GM18499 (cell line): Measurements from ENCODE around the gene KMO.

Experiments used
- ATAC-seq: cut with Tn5 transposase; IDR thresholded peaks from one replicate; pipeline ENCODE4 v1.9.1; 2021; ENCODE audit warnings: moderate number of reproducible peaks; ENCODE audit not compliant: insufficient read depth, unreplicated experiment

The KMO gene

DNA sequence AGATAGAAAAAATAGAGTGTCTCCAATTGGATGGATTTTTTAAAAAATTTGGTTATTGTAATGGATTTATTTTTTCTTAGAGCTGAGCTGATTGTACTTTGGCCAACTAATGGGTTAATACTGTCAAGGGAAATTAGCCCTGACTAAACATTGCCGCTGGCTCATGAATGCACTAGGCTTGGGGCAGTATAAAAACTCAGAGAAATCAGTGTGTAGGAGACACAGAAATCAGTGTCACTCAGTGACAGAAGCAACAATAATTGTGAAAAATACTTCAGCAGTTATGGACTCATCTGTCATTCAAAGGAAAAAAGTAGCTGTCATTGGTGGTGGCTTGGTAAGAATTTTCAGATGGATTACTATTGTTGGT is at the start of gene KMO:
TSS of gene KMO (plus strand) at position 217 of the 370 bp plus-strand sequence. CDS start at position 284, 67 bp downstream.
- peak; percentile 23 for ATAC-seq

DNA sequence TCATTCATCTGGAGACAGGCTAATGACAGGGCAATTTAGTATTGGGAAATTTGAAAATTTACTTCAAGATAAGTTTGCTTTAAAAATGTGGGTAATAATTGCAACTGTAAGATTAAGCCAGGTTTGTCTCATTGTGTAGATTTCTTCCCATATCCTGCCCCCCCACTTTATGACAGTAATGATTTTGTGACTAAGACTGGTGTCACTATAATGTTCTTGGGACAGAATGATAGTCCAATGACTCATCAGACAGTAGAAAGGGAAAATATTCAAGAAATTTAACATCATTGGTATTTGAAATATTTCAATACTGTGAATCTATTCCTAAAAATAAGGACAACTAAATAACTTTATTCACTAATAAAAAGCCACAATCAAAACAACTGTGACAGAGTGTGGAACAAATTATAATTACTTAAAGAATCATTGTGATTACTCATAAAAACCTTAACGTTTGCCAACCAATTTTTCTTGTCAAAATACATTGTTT is 49.4 kb upstream of the KMO start:
- ATAC-seq, result no peak

DNA sequence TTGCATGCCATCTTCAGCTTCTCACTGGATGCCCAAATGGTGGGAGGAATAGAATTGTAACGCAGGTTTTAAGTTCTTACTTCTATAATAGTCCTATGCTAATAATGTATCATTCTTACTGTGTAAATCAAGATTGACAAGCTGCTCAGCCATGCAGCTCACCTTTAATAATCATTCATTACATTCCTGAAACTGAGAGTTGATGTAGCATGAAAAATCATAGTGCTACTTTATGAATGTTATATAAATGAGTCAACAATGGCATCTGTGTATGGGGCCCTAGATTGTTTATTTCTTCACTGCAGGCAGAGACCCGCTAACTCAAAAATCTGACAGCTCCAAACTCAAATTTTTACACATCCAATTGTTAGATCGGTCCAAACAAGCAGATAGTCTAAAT is 47.0 kb upstream of the KMO start:
- peak; percentile 73 for ATAC-seq

DNA sequence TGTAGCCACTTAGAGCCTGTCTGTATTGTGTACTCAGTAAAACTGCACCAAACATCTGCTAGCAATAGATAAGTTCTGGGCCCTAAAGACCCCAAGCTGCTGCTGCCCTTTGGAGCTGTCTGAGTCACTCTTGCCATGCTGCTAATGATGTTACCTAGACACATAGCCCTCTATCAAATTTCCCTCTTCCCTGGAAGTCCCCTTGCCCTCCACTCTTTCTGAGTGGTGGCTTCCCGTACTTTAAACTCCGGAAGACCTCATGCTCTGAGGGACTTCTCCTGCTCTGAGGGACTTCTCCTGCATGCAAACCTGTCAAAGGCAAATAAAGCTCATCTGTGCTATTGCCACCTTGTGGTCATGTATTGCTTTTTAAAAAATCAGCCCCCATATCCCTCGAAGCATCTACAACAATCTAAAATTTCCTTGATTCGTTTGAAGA is 46.6 kb upstream of the KMO start:
- peak; percentile 36 for ATAC-seq

DNA sequence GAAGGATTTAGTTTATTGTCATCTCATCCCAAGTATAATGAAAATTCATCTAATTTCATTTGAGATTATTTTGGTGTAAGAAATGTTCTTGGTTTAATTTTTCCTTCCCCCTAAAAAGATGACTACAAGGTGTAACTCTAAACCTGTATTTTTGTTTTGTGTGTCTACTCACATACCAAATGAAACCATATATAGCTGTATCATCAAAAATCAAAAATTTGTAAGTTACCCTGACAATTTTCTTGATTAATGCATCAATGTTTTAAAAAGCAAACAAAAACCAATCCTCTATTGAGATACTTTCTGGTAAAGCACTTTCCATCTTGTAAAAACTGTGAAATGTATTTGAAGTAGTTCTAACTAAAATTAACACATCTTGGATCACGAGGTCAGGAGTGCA is 43.4 kb upstream of the KMO start:
- no peak for ATAC-seq

DNA sequence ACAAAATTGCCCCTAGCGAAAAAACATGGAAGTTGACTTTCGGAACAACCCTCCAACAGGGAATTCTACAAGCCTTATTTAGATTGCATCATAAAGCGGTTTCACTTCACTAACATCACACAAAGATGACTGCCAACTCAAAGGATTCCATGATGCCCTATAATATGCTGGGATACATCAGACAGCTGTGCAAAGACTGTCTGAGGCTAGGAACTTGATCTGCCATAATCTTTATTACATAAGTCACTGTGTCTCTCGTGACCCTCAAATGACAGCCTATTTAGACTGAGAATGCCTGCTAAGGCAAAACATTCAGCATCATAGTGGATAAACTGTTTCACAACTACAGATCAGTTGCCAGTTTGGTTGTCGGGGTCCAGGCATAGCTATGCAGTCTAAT is 36.4 kb upstream of the KMO start:
- no peak for ATAC-seq

DNA sequence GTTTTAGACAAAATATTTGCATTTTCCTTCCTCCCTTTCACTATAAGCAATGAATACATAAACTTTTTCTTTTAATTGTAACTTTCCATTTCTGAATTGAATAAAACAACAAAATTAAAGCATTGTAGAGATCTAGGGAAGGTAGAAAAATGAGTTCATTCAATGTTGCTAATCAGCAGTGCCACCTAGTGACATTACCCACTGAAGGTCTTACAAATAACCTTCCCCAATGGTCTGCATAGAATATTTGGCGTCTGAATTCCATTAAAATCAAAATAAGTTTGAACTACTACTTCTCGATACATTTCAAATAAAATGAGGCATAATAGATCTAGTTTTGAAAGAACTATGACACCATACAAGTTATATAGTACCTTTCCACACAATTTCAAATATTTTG is 32.3 kb upstream of the KMO start:
- ATAC-seq, result no peak

DNA sequence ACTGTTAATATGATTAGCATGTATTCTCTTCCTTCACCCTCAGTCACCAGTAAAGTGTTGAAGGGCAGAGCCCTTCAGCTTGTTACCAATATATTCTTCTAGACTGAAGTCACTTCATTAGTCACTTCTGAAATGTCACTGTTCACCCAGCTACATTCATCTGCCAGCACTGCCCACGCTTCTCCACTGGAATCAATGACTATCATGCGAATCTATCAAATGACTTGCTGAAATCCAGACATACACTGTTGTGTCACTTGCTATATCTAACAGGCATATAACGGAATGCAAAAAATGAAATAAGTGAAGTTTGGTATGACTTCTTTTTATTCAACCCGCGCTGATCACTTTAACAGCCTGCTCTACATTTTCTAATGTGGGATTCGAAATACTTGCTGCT is 28.7 kb upstream of the KMO start:
- no peak for ATAC-seq

DNA sequence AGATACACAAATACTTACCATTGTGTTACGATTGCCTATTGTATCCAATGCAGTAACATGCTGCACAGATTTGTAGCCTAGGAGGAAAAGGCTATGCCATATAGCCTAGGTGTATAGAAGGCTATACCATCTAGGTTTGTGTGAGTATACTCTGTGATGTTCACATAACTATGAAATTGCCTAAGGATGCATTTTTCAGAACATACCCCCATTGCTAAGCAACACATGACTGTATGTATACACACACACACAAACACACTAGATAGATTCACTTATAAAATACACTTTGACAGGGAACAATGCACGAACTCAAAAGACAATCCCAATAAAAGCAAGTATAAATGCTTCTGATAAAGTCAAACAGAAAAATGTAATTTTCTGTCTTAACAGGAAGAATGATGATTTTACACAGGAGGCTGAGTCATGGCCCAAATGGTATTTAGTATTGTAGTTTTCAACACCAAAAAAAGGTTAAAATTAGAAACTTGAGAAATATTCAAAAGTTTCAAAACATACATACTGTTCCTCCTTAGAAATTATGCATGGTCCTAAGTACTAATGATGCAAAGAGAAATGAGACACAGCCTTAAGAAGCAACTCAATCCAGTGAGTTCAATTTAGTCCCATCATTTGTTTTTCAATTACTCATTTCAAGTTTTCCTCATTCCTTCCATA is 24.9 kb upstream of the KMO start:
- no peak for ATAC-seq

DNA sequence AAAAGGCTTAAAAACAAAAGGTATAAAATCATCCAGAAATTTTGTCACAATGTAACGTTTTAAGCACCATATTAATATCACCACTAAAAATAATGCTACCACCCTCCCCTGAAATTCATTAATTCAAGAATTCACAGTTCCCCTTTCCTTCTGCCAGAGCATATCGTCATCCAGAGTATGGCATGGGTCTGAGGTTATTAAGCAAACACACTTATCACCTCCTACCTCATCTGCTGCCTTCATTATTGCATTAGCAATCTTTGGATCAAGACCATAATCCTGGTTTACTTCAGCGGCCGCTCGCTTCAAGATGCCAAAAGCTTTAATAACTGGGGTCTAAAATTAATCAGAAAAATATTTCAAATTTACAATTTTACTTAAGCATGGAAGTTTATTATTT is 18.8 kb upstream of the KMO start:
- no peak for ATAC-seq

DNA sequence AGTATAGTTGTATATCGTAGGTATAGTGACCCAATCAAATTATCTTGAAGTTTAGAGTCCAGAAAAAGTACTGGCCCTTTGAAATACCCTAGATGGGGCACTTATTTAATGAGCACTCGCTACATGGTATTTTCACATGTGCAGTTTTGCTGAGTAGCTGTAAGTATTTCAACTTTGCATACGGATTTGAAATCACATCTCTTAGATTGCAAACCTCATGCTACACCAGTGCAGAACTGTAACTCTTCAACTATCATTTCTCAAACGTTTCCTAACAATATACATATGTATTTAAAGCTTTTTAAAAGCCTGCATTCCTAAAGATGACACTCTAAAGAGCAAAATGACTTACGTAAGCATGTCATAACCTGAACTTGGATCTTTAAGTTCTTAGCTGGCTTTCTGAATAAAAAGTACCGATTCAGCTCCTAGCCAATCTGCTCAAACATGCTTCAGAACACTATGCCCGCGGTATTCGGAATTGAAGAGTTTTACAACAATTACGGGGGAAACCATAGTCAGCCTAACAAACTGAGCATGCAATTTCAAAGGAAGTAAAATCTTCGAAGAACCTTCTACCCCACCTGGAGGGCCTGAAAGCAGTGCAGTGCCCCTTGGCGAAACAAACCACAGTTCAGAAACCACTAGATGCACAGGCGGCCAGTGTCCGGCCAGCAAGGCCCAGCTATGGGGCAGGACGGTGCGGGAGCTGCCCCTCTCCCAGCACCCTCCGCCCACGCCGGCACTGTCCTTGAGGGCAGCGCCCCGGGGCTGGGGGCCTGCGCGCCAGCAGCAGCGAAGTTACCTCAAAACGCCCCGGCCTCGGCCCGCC is 13.5 kb upstream of the KMO start:
- ATAC-seq, result peak; percentile 20

DNA sequence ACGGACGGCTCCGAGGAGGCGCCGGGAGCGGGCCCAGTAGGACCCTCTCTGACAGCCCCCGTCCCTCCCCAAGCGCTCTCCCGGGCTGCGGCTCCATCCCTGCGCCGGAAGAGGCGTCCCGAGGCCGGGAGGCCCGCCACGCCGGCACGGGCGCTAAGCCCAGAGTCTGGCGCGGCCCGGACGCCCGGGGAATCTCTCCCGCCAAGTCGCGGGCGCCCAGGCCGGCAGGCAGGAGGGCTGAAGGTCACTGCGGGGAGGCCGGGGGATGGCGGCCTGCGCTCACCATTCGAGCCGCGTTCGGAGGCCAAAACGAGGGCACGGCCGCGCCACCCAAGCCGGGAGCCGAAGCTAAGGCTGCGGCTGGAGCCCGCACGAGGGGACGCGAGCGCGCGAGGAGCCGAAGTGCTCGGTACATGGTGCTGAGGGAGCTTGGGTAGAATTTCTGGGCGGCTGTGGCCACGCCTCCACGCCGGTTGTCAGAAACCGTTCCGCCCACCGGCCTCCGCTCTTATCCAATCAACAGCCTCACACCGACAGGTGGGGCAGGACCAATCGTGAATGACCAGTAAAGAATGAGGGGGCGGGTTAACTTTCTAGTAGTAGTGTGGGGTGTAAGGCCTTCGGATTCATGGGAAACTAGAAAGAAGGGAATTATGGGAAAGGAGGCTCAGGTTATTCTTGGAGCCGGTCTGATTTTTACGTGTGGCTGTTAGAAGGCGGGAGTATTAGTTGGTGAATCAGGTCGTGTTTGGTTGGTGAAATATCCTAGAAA is 12.7 kb upstream of the KMO start, which contains the start of gene FH:
TSS of gene FH (minus strand) at position 448 of the 772 bp plus-strand sequence. CDS start at position 415, 33 bp downstream.
- ATAC-seq, result peak; percentile 95

DNA sequence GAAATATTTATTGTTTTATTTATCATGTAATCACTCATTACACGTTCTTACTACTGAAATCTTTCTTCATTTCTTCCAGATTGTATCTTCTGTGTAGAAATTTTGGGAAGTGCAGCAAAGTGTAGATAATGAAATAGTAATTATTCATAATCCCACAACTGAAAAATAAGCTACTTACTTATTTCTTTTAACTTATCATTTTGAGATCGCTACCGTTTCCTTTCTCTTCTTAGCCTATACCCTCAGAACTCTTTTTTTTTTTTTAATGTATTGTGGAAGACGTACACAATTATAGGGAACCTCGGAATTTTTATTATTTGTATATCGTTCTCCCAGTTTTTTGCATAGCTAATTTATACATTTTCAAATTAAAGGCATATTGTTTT is 12.1 kb upstream of the KMO start:
- no peak for ATAC-seq

DNA sequence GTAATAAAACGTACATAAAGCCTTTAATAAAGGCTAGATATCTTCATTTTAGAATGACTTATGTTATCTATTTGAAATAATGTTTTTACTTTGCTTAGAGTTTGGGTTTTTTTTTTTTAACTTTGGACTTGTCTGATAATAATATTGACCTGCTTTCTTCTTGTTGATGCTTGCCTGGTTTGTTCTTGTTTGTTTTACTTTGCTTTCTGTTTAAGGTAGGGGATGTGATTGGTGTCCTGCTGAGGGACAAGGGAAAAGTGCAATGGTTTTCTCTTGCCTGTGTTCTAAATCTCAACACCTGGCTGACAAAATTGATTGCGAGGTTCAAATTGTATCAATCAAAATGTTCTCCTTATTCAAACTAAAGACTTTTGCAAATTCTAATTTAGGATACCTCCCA is 10.5 kb upstream of the KMO start:
- no peak for ATAC-seq

DNA sequence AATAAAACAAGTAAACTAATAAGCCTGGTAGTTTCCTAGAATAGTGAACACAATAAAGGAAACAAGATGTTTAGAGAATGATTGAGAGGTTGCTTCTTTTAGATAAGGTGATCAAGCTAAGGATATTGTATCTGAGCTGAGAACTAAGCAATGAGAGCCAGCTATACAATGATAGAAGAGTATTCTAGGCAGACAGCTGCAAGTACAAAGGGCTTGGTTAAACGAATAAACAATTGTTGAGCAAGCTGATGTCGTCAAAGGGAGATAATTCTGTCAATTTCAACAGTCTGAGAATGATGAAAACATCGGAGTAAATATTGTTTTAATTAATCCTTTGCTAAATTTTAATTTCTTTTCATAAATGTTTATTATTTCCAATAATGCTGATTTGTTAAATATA is 7.2 kb upstream of the KMO start:
- ATAC-seq, result no peak

DNA sequence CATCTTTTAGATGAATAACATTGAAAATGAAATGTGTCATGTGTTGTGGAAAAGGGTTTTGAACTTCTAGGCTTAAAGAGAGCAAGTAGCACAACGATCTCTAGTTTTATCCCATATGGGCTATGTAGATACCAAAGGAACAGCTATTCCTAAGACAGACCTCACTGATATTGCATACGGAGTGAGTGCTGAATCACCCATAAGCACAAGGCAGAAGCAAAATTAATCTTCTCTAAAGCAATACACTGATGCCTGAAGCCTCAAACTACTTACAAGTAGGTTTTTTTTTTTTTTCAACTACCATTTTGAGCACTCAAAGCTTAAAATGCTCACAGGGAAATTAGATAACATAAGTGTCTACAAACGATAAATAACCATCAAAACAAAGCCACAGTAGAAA is 5.0 kb upstream of the KMO start:
- ATAC-seq, result no peak

DNA sequence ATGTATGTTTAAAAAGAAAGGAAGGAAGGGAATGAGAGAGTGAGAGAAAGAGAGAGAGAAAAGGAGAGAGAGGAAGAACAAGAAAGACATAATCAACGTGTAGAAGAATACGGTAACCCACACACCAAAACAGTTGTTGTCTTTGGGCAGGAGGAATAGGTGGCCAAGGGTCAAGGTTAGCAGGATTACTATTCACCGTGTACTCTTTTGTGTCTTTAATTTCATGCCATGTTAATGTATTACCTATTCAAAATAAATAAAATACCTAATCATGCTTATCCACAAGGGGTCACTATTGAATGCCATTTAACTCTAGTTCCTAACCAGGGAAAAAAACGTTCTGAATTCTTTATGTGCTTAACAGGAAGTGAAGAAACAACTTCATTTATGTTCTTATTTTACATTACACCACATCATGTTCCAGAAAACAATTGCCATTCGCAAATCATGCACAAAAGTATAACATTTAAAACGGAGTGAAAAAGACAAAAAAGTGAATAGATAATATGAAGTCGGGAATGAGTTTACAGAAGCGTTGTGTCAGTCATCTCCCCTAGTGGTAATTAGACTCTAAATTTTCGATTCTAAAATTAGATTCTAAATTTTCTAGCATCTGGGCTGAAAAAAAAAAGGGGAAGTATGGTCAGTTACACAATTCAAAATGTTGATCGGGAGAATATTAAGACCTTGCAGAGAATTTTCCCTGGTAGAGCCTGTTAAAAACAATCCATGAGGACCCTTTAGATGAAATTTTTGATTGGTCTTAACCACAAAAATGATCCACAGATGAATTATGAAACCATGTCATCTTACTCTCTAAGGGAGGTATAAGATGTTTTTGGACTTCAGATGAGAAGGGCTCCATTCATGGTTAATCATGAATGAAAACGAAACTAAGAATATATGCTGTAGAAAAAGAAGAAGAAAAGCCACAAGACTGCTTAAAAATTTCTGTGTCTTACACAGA is 700 bp upstream of the KMO start:
- ATAC-seq, result peak; percentile 50

DNA sequence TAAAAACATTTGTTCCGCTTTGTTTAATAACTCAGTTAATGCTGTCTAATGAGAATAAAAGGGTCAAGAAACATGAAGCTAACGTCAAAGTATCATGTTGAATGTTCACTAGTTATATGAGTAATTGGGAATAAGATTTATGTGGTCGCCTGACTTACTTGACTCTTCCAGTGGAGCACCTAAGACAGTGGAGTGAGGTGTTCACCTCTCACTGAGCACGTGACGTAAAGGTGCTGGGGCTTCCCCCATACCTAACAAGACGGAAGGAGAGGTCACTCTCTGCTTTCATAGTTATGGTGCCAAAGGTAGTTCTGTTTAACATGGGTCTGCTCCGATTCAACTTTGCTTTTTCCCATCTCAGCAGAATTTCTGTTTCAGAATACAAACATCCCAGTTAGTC is 686 bp downstream of the KMO start:
- ATAC-seq, result peak; percentile 44

DNA sequence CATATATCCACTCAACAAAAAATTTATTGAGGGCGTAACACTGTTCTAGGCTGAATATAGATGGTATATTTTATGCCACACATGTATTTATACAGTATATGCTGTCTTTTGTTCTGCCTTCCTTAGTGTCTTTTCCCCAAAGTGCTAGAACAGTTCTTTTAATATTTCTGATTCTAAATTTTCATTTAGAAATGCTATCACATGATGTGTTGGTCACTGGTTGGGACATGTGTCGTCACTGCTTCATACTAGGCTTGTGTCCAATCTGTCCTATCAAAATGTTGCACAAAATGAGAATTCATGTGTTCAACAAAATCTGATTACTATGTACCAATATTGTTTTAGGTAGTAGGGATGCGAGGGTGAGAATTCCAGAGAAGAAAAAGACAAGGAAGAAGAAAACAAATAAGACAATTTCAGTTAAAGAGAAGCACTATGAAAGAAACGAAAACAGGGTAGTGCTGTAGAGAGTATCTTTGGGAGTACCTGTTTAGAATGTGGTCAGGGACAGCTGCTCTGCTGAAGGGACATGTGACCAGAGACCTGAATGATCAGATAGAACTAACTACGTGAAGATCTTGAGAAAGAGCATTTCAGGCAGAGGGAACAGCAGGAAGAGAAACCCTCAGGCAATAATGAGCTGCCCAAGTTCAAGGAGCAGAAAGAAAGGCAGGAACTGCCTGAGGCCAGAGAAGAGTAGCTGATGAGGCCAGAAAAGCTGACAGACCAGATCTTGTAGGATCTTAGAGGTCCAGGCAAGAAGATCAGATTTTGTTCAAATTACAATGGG is 1.3 kb downstream of the KMO start:
- ATAC-seq, result peak; percentile 28
